Measurements from ENCODE around the gene CYP4Z1.
A peak's percentile ranks its signal among the peaks of the same experiment; 100 is the strongest.

Gene CYP4Z1

DNA sequence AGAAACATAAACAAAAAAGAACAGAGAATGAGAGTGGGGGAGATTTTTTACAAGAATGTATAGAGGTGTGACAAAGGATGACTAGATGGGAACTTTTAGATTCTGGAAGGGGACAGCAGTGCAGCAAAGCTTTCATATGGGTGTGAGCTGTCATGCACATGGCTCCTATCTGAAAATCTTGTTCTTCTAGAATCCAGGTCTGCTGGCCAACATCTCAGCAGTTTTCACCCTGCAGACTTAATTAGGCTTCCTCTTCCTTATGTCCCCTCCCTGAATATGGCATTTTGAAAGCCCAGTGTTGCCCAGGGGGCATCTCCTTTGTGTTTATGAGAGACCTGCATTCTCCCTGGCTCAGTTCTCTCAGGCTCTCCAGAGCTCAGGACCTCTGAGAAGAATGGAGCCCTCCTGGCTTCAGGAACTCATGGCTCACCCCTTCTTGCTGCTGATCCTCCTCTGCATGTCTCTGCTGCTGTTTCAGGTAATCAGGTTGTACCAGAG lies at the start of gene CYP4Z1:
Gene CYP4Z1 (plus strand): TSS at position 135 of the 498 bp plus-strand sequence. CDS start 260 bp downstream, at position 395.
- H3K4me3 ChIP-seq (ENCODE audit: low read length), result no peak within 1 kb of the TSS
- TF ChIP-seq CTCF (conservative IDR thresholded peaks at IDR 0.05; ENCODE audit: low read depth, low read length), result no peak

GRCh38 chr1:47021070-47021469 lies 46.0 kb upstream of the CYP4Z1 start:
- H3K4me3 ChIP-seq (ENCODE audit: low read length), result no peak overlapping the region
- no peak for TF ChIP-seq CTCF (conservative IDR thresholded peaks at IDR 0.05; ENCODE audit: low read depth, low read length)
- no peak for DNase-seq (ENCODE audit: low read depth)

More for the DNA sequence above, at the start of gene CYP4Z1:
- no peak for DNase-seq (ENCODE audit: low read depth)

DNA sequence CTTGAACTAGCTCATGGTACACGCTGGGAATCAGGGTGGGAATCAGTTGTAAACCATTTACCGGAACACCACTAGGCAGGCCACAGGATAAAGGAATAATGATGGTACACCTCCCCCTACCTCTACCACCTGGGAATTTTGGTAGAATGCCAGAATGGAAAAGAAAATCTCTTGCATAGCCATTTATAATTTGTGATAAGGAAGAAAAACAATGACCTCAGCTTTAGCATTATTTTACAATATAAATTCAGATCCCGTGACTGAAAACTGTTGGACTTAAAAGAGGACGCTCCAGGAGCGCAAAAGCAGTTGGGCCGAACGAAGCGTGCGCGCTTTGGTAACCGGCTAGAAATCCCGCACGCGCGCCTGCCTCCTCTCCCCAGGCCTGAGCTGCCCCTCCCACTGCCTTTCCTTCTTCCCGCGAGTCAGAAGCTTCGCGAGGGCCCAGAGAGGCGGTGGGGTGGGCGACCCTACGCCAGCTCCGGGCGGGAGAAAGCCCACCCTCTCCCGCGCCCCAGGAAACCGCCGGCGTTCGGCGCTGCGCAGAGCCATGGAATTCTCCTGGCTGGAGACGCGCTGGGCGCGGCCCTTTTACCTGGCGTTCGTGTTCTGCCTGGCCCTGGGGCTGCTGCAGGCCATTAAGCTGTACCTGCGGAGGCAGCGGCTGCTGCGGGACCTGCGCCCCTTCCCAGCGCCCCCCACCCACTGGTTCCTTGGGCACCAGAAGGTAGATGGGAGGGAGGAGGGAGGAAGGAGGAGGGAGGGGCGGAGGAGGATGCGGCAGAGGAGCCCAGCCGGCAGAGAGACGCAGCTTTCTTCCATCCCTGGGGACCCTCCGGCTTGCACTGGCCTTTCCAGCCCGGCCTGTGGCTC lies 43.5 kb upstream of the CYP4Z1 start, which contains the start of gene CYP4X1:
Gene CYP4X1 (plus strand): TSS at position 402 of the 873 bp plus-strand sequence. CDS start 149 bp downstream, at position 551.
- no peak for TF ChIP-seq CTCF (conservative IDR thresholded peaks at IDR 0.05; ENCODE audit: low read depth, low read length)
- peak within 1 kb of the TSS; percentile 27 for H3K4me3 ChIP-seq (ENCODE audit: low read length)
- DNase-seq (ENCODE audit: low read depth), result no peak

- DNase-seq (ENCODE audit: low read depth), result no peak
- peak overlapping the region; percentile 27 for H3K4me3 ChIP-seq (ENCODE audit: low read length)
- TF ChIP-seq CTCF (conservative IDR thresholded peaks at IDR 0.05; ENCODE audit: low read depth, low read length), result no peak
Observed at GRCh38 chr1:47024141-47024801, 42.8 kb upstream of the CYP4Z1 start.

- no peak overlapping the region for H3K4me3 ChIP-seq (ENCODE audit: low read length)
Observed at GRCh38 chr1:47030170-47030805, 36.7 kb upstream of the CYP4Z1 start.

GRCh38 chr1:47031059-47031458 lies 36.0 kb upstream of the CYP4Z1 start:
- no peak overlapping the region for H3K4me3 ChIP-seq (ENCODE audit: low read length)
- TF ChIP-seq CTCF (conservative IDR thresholded peaks at IDR 0.05; ENCODE audit: low read depth, low read length), result no peak
- DNase-seq (ENCODE audit: low read depth), result peak; percentile 38

More at GRCh38 chr1:47030170-47030805, 36.7 kb upstream of the CYP4Z1 start:
- DNase-seq (ENCODE audit: low read depth), result no peak
- no peak for TF ChIP-seq CTCF (conservative IDR thresholded peaks at IDR 0.05; ENCODE audit: low read depth, low read length)
